Endothelial cell (in vitro differentiated cells): ENCODE results near the gene SNAI3. TPM values are rescaled to one million over a fixed set of nuclear protein-coding genes. Genes with fewer than 3 reads are reported as not detected.

Source experiments
- DNase-seq: peaks from one replicate; pipeline ENCODE4 v3.0.0; 2021; ENCODE audit warnings: low spot score
- H3K27ac Mint-ChIP-seq: one replicate; pipeline ENCODE4 v1.8.0; 2021; ENCODE audit warnings: mixed read lengths, inconsistent platforms; ENCODE audit not compliant: unreplicated experiment
- H3K27me3 Mint-ChIP-seq: one replicate; pipeline ENCODE4 v1.8.0; 2021; ENCODE audit warnings: mild to moderate bottlenecking, moderate library complexity, mixed read lengths, inconsistent platforms; ENCODE audit not compliant: unreplicated experiment
- H3K36me3 Mint-ChIP-seq: one replicate; pipeline ENCODE4 v1.8.0; 2021; ENCODE audit warnings: mild to moderate bottlenecking, low read depth, mixed read lengths, inconsistent platforms; ENCODE audit not compliant: unreplicated experiment
- H3K4me1 Mint-ChIP-seq: one replicate; pipeline ENCODE4 v1.8.0; 2021; ENCODE audit warnings: mild to moderate bottlenecking, mixed read lengths, inconsistent platforms; ENCODE audit not compliant: unreplicated experiment
- H3K4me3 Mint-ChIP-seq: one replicate; pipeline ENCODE4 v1.8.0; 2021; ENCODE audit warnings: mild to moderate bottlenecking, mixed read lengths, inconsistent platforms; ENCODE audit not compliant: unreplicated experiment
- H3K9me3 Mint-ChIP-seq: one replicate; pipeline ENCODE4 v1.8.0; 2021; ENCODE audit warnings: mixed read lengths, inconsistent platforms; ENCODE audit not compliant: unreplicated experiment
- total RNA-seq: library from RNA; stranded (reverse); fragmentation: NEBNext Ultra II Directional; extraction: Animal tissue kit (Norgen Biotek cat#: 25700); gene quantifications from one replicate; pipeline ENCODE4 v1.2.1, GENCODE V29; 2021; ENCODE audit not compliant: unreplicated experiment
- TF ChIP-seq, protein P1 (sequence below): fragments of 200-600 bp; sonication (generic); IDR thresholded peaks from one replicate; pipeline ENCODE4 v1.5.0; 2021; ENCODE audit warnings: antibody characterized with exemption; ENCODE audit not compliant: unreplicated experiment

The SNAI3 gene
- total RNA-seq, 1 donor from 2014 or later: 2.6 TPM

DNA sequence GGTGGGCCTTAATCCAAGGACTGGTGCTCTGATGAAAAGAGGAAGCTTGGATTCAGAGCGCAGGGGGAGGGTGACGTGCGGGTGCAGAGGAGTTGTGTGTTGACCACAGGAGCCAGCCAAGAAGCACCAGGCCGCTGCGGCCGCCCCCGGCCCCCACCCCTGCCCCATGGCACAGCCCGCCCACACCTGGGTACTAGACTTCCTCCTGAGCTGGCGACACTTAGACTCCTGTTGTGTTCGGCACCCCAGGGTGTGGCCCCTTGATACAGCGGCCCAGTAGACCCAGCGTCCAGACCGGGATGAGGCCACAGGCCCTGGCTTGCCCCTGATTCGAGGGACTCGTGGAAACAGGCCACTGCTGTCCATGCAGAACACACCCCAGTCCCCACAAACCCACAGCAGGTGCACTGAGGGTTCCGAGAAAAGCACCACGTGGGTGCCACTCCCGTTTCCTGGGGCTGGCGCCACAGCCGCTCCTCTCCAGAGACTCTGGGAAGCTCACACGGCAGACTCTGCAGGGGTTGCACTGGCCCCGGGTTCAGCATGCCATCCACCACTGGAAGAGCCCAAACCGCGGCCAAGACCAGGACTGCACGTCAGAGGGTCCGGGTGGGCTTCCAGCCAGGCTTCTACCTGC, 5.7 kb upstream of the SNAI3 start:
- no peaks in the 10 kb centered on the region for H3K9me3 Mint-ChIP-seq
- TF ChIP-seq, protein P1, sequence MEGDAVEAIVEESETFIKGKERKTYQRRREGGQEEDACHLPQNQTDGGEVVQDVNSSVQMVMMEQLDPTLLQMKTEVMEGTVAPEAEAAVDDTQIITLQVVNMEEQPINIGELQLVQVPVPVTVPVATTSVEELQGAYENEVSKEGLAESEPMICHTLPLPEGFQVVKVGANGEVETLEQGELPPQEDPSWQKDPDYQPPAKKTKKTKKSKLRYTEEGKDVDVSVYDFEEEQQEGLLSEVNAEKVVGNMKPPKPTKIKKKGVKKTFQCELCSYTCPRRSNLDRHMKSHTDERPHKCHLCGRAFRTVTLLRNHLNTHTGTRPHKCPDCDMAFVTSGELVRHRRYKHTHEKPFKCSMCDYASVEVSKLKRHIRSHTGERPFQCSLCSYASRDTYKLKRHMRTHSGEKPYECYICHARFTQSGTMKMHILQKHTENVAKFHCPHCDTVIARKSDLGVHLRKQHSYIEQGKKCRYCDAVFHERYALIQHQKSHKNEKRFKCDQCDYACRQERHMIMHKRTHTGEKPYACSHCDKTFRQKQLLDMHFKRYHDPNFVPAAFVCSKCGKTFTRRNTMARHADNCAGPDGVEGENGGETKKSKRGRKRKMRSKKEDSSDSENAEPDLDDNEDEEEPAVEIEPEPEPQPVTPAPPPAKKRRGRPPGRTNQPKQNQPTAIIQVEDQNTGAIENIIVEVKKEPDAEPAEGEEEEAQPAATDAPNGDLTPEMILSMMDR: no peak
- no peaks in the 10 kb centered on the region for H3K4me1 Mint-ChIP-seq
- no peak overlapping the region for H3K4me3 Mint-ChIP-seq
- H3K36me3 Mint-ChIP-seq: peaks cover 3% of the 10 kb centered on the region
- no peak for DNase-seq
- H3K27ac Mint-ChIP-seq: no peak overlapping the region
- H3K27me3 Mint-ChIP-seq: peaks cover 20% of the 10 kb centered on the region

DNA sequence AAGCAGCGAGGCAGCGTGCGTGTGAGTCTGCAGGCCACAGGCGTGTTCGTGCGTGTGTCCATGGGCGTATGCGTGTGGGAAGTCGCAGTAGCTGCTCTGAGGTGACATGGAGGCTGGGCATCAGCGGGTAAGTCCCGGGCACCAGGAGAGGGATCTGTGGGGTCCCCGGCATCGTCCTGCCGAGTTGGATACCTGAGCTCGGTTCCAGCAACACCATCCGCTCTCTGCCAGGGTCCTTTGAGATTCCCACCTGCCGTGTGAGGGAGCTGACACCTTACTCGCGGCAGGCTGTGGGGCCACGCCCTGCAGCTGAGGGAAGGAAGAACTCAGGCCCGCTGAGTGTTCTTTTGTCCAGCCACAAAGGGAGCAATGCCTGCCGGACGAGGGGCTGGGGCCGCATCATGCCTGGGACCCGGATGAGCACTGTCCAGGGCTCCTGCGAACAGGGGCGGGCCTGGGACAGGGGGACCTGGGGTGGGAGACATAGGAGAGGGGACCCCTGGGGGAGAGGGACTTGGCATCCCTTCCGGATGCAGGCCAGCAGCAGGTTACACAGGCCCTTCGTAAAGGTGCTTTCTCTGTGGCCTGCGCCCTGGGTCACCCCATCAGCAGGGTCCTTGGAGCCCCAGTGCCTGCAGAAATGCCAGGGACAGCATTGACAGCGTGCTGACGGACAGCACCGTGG, 5.0 kb upstream of the SNAI3 start:
- no peak overlapping the region for H3K27ac Mint-ChIP-seq
- H3K9me3 Mint-ChIP-seq: no peaks in the 10 kb centered on the region
- H3K36me3 Mint-ChIP-seq: no peaks in the 10 kb centered on the region
- TF ChIP-seq, protein P1: no peak
- no peak overlapping the region for H3K4me3 Mint-ChIP-seq
- H3K4me1 Mint-ChIP-seq: no peaks in the 10 kb centered on the region
- peaks cover 19% of the 10 kb centered on the region for H3K27me3 Mint-ChIP-seq
- DNase-seq: no peak

DNA sequence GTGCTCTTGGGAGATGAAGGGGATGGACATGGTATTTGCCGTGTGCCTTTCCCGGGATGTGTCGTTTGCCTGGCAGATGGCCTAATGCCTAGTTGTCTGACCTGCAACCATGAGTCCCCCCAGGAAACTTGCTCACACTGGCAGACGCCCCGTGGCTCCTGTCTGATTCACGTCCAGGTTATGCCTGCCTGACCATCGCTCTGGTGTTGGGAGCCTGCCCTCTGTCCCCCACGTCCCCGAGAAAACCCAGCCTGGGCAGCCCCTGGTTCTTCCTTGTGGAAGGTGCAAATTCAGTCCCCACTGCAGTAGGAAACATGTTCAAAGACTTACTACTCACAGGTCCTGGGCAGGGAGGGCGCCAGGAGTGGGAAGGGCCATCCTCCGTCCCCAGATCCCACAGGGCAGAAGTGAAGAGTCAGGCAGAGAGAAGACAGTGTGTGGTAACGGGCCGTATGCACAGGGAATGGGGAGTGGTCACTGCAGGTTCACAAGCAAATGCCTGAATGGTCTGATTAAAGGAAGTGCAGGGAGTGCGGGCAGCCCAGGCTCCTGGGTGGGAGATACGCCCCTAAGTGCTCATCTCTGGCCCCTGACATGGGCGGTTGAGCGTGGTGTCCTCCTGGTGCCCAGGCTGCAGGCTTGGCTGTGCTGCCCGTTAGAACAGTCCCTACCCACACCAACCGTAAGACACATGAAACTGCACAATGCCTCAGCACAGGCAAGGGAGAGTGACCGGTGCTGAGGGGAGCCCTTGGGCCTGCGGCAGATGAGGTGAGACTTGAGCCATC, 4.2 kb upstream of the SNAI3 start:
- Mint-ChIP-seq H3K27me3 (peaks cover 19% of the 10 kb centered on the region), H3K36me3 (no peaks in the 10 kb centered on the region), H3K9me3 (no peaks in the 10 kb centered on the region), H3K4me1 (no peaks in the 10 kb centered on the region), H3K27ac (no peak overlapping the region), H3K4me3 (no peak overlapping the region)
- DNase-seq: no peak
- TF ChIP-seq, protein P1: no peak

DNA sequence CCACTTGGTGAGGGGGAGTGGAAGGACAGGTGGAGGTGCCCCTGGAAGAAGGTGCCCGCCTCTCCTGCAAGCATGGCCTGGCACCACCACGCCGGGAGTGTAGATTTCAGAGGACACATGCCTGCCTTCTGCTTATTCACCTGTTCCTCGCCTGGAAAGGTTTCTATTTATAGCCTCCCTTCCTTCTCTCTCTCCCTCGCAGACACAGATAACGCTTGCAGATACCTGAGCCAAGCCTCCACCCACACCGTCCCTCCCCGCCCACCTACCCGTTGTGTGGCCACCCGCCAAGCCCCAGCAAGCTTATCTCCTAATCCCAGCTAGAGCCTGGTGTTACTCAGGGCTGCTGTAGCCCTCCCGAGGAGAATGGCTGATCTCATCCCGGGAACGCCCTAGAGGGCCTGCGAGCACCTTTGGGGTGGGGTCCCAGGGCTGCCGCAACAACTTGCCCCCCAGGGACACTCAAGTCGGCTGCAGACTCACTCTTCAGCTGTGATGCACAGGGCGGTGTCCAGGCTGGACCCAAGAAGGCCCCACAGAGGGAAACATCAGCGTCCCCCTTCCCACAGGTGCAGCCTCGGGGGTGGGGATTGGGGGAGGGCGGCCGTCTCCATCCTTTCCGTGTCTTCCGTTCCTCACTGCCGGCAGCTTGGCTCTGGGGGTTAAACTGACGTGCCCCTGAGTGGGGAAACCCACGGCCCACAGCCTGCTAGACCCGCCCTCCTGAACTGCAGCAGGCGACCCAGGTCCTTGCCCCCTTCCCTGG, 1.9 kb upstream of the SNAI3 start:
- Mint-ChIP-seq H3K27me3 (peaks cover 17% of the 10 kb centered on the region), H3K27ac (no peak overlapping the region), H3K4me3 (no peak overlapping the region), H3K36me3 (no peaks in the 10 kb centered on the region), H3K4me1 (no peaks in the 10 kb centered on the region), H3K9me3 (no peaks in the 10 kb centered on the region)
- DNase-seq: no peak
- TF ChIP-seq, protein P1: no peak
